Kidney epithelial cell (primary cell): ENCODE measurements around the gene RASSF10. TPM values are rescaled to one million over a fixed set of nuclear protein-coding genes. Genes with fewer than 3 reads are reported as not detected.

Experiments used
- DNase-seq: peaks from one replicate; pipeline ENCODE4 v3.0.0-alpha.2; 2010; ENCODE audit warnings: low read depth
- H3K27me3 ChIP-seq: 2 replicates; pipeline ENCODE4 v1.6.0; 2011; ENCODE audit warnings: low read length; ENCODE audit not compliant: control insufficient read depth, insufficient read depth
- H3K36me3 ChIP-seq: 2 replicates; pipeline ENCODE4 v1.5.1; 2011; ENCODE audit warnings: low read length; ENCODE audit not compliant: control insufficient read depth, insufficient read depth
- H3K4me3 ChIP-seq: 2 replicates; pipeline ENCODE4 v1.5.1; 2011; ENCODE audit warnings: low read depth, mild to moderate bottlenecking, control low read depth, low read length
- CTCF ChIP-seq: IDR thresholded peaks from 2 replicates; pipeline ENCODE4 v1.5.1; 2011; ENCODE audit warnings: mild to moderate bottlenecking, moderate library complexity, low read length, control low read depth, inconsistent platforms; ENCODE audit not compliant: insufficient read depth, poor library complexity, severe bottlenecking
- total RNA-seq: library from RNA; depleted of rRNA; stranded (reverse); fragments of >200 nt; gene quantifications from 2 replicates; pipeline ENCODE4 v1.2.3, GENCODE V29; 2015

Gene RASSF10
- total RNA-seq, 1 donor from 2014 or later, result 3.5 TPM

GRCh38 chr11:12964650-12965049 is 44.5 kb upstream of the RASSF10 start:
- no peaks in the 10 kb centered on the region for H3K27me3 ChIP-seq
- TF ChIP-seq CTCF, result no peak
- DNase-seq, result no peak

GRCh38 chr11:12966002-12966401 is 43.1 kb upstream of the RASSF10 start:
- H3K27me3 ChIP-seq, result no peaks in the 10 kb centered on the region

More at GRCh38 chr11:12964650-12965049, 44.5 kb upstream of the RASSF10 start:
- no peaks in the 10 kb centered on the region for H3K36me3 ChIP-seq
- no peak overlapping the region for H3K4me3 ChIP-seq

GRCh38 chr11:12968101-12968500 is 41.0 kb upstream of the RASSF10 start:
- Histone ChIP-seq H3K4me3 (no peak overlapping the region), H3K36me3 (no peaks in the 10 kb centered on the region), H3K27me3 (no peaks in the 10 kb centered on the region)
- no peak for TF ChIP-seq CTCF
- DNase-seq, result no peak

More at GRCh38 chr11:12966002-12966401, 43.1 kb upstream of the RASSF10 start:
- no peak for DNase-seq
- H3K4me3 ChIP-seq, result no peak overlapping the region
- no peak for TF ChIP-seq CTCF
- H3K36me3 ChIP-seq, result no peaks in the 10 kb centered on the region

- Histone ChIP-seq H3K4me3 (no peak overlapping the region), H3K36me3 (no peaks in the 10 kb centered on the region), H3K27me3 (no peaks in the 10 kb centered on the region)
- no peak for TF ChIP-seq CTCF
- peak; percentile 51 for DNase-seq
Measured at GRCh38 chr11:12968826-12969225, 40.3 kb upstream of the RASSF10 start.

- Histone ChIP-seq H3K27me3 (no peaks in the 10 kb centered on the region), H3K36me3 (no peaks in the 10 kb centered on the region), H3K4me3 (no peak overlapping the region)
- no peak for TF ChIP-seq CTCF
- no peak for DNase-seq
Measured at GRCh38 chr11:12971955-12972354, 37.2 kb upstream of the RASSF10 start.

GRCh38 chr11:12973528-12974181 is 35.5 kb upstream of the RASSF10 start:
- Histone ChIP-seq H3K4me3 (no peak overlapping the region), H3K27me3 (no peaks in the 10 kb centered on the region), H3K36me3 (no peaks in the 10 kb centered on the region)
- no peak for DNase-seq
- no peak for TF ChIP-seq CTCF
